Panc1 (cell line): Measurements from ENCODE around the gene ALLC. TPM values are rescaled to one million over a fixed set of nuclear protein-coding genes. Genes with fewer than 3 reads are reported as not detected.

Experiments used
- ATAC-seq: fragments of 200-7000 bp; cut with Tn5 transposase; 2 replicates; pipeline ENCODE4 v1.9.1; 2020; ENCODE audit warnings: mild to moderate bottlenecking, moderate library complexity
- BruUV-seq: library from RNA; stranded (reverse); fragments of 400-500 nt; replicated peaks from 2 replicates; lab custom pipeline; 2021; lab: Mats Ljungman, UMichigan
- CTCF ChIA-PET: fragments of 300-600 bp; sonication (Branson Sonifier 250); formaldehyde crosslinking; loops from one replicate; lab custom pipeline; 2022; ENCODE audit warnings: antibody characterized with exemption; lab: Charles Lee
- POLR2A ChIA-PET: fragments of 300-600 bp; sonication (Branson Sonifier 250); formaldehyde crosslinking; loops from one replicate; lab custom pipeline; 2022; ENCODE audit warnings: antibody characterized with exemption; lab: Charles Lee
- DNase-seq: peaks from one replicate; pipeline ENCODE4 v3.0.0-alpha.2; 2010; ENCODE audit warnings: low read depth, low spot score
- H3K27ac ChIP-seq: 2 replicates; pipeline ENCODE4 v1.5.1; 2011; ENCODE audit warnings: mild to moderate bottlenecking, low read length, inconsistent platforms
- H3K27me3 ChIP-seq: fragments of 200-500 bp; sonication (Bioruptor generic); 2 replicates; pipeline ENCODE4 v1.6.0; 2014; ENCODE audit warnings: low read length, inconsistent platforms; ENCODE audit not compliant: control insufficient read depth, insufficient read depth
- H3K36me3 ChIP-seq: fragments of 200-500 bp; sonication (Bioruptor generic); 2 replicates; pipeline ENCODE4 v1.5.1; 2014; ENCODE audit warnings: inconsistent platforms, mild to moderate bottlenecking, low read length, moderate library complexity; ENCODE audit not compliant: control insufficient read depth, insufficient read depth
- H3K4me1 ChIP-seq: 2 replicates; pipeline ENCODE4 v1.5.1; 2011; ENCODE audit warnings: inconsistent platforms, mild to moderate bottlenecking, low read length, moderate library complexity; ENCODE audit not compliant: control insufficient read depth, insufficient read depth
- H3K4me3 ChIP-seq, 2 experiments: 2 replicates each; pipeline ENCODE4 v1.5.1; 2011 to 2012; ENCODE audit warnings: low read depth in 2 of 2, low read length in 2 of 2, mild to moderate bottlenecking in 2 of 2, inconsistent platforms in 1 of 2, moderate library complexity in 1 of 2
- H3K9me3 ChIP-seq: fragments of 200-500 bp; sonication (Bioruptor generic); 2 replicates; pipeline ENCODE4 v1.5.1; 2014; ENCODE audit warnings: low read depth, mild to moderate bottlenecking, inconsistent platforms, low read length, moderate library complexity; ENCODE audit not compliant: control insufficient read depth, insufficient read depth
- CTCF ChIP-seq: fragments of 450-650 bp; IDR thresholded peaks from 2 replicates; pipeline ENCODE4 v1.5.1; 2017; ENCODE audit warnings: mild to moderate bottlenecking
- POLR2AphosphoS5 ChIP-seq: IDR thresholded peaks from 2 replicates; pipeline ENCODE4 v1.6.1; 2012; ENCODE audit warnings: mild to moderate bottlenecking, low read depth, low read length, moderate library complexity
- REST ChIP-seq, 2 experiments: IDR thresholded peaks; 2 replicates each; pipeline ENCODE4 v1.6.1; 2011 to 2012; ENCODE audit warnings: low read depth in 2 of 2, control low read depth in 1 of 2, low read length in 1 of 2, mild to moderate bottlenecking in 1 of 2, moderate library complexity in 1 of 2; ENCODE audit not compliant: insufficient read depth in 1 of 2
- SIN3A ChIP-seq: IDR thresholded peaks from 2 replicates; pipeline ENCODE4 v1.6.1; 2012; ENCODE audit warnings: low read depth, mild to moderate bottlenecking, low read length, moderate library complexity, borderline replicate concordance; ENCODE audit not compliant: insufficient read depth
- TCF7L2 ChIP-seq: IDR thresholded peaks from 2 replicates; pipeline ENCODE4 v1.6.1; 2011; ENCODE audit warnings: mild to moderate bottlenecking, low read depth, low read length, inconsistent platforms
- in situ Hi-C: cut with HindIII; loops from 2 replicates; pipeline ENCODE4 v1.10.0; 2016; ENCODE audit warnings: low sequenced_read_pairs, low pct_unique_long_range_greater_than_20kb
- intact Hi-C: fragments of 100-400 bp; cut with micrococcal nuclease; formaldehyde crosslinking; loops from one replicate; pipeline ENCODE4 v1.10.0; 2022; ENCODE audit not compliant: unreplicated experiment
- total RNA-seq: library from RNA; stranded (reverse); gene quantifications from one replicate; pipeline ENCODE4 v1.2.1, GENCODE V29; 2021; ENCODE audit not compliant: unreplicated experiment

Gene ALLC
- total RNA-seq, 1 experiment from 2014 or later: not detected

GRCh38 chr2:3670941-3671340, 12.9 kb downstream of the ALLC start:
- ChIA-PET POLR2A (no interaction called here), CTCF (no interaction called here)
- TF ChIP-seq REST (IDR thresholded peaks at IDR 0.05; ENCODE audit: insufficient read depth in 1 of 2, low read depth in 2 of 2, low read length in 1 of 2): no peak
- TF ChIP-seq TCF7L2: no peak
- TF ChIP-seq POLR2AphosphoS5: no peak
- TF ChIP-seq CTCF: no peak
- TF ChIP-seq SIN3A: no peak
- BruUV-seq: no TSS peak
- H3K4me3 ChIP-seq: no peak overlapping the region
- no peaks in the 10 kb centered on the region for H3K4me1 ChIP-seq
- no peak for DNase-seq
- no peak overlapping the region for H3K27ac ChIP-seq
- peaks cover 4% of the 10 kb centered on the region; the same call in 1 of the 2 replicates for H3K27me3 ChIP-seq
- in situ Hi-C loops (no loop called here), intact Hi-C loops (no loop called here)
- no peaks in the 10 kb centered on the region for H3K9me3 ChIP-seq
- no peak for ATAC-seq
- H3K36me3 ChIP-seq: no peaks in the 10 kb centered on the region

GRCh38 chr2:3672861-3673678, 15.1 kb downstream of the ALLC start:
- 0 out of 2 replicates have a peak, but pooled peaks have one; percentile 39 for ATAC-seq
- ChIA-PET CTCF (no interaction called here), POLR2A (no interaction called here)
- in situ Hi-C loops (no loop called here), intact Hi-C loops (no loop called here)
- no peak overlapping the region for H3K27ac ChIP-seq
- H3K4me3 ChIP-seq: no peak overlapping the region
- no peak for TF ChIP-seq SIN3A
- TF ChIP-seq TCF7L2: no peak
- TF ChIP-seq REST (IDR thresholded peaks at IDR 0.05; ENCODE audit: insufficient read depth in 1 of 2, low read depth in 2 of 2, low read length in 1 of 2): no peak
- TF ChIP-seq CTCF: no peak
- TF ChIP-seq POLR2AphosphoS5: no peak
- no peaks in the 10 kb centered on the region for H3K36me3 ChIP-seq
- H3K27me3 ChIP-seq: peaks cover 4% of the 10 kb centered on the region; the same call in 1 of the 2 replicates
- no TSS peak for BruUV-seq
- H3K9me3 ChIP-seq: no peaks in the 10 kb centered on the region
- DNase-seq: no peak
- H3K4me1 ChIP-seq: no peaks in the 10 kb centered on the region
